Measurements from ENCODE around the gene CDX2.
"Not testable (repeated sequence)": the region's sequence is repeated elsewhere in the genome, so short reads cannot be mapped to it uniquely, and the experiment has no call there.

The CDX2 gene

GRCh38 chr13:27969082-27969865, at the start of gene CDX2:
TSS of gene CDX2 (minus strand) at chr13:27969315. CDS start at chr13:27969006, 309 bp downstream.
- Histone ChIP-seq H3K9ac (ENCODE audit: insufficient read length, low read depth) (no peak within 1 kb of the TSS), H3K9me3 (ENCODE audit: insufficient read depth, low read length) (no peaks in the 10 kb centered on the region), H3K4me1 (ENCODE audit: insufficient read depth, insufficient read length) (peaks cover 11% of the 10 kb centered on the region), H3K4me3 (ENCODE audit: insufficient read length, low read depth) (peak within 1 kb of the TSS; percentile 36), H3K36me3 (ENCODE audit: insufficient read depth, insufficient read length, low read length) (no peaks in the 10 kb centered on the region), H3K27me3 (ENCODE audit: insufficient read depth, insufficient read length) (peaks cover 97% of the 10 kb centered on the region)
- no peak for DNase-seq (ENCODE audit: low read depth, low spot score)
- no peak for TF ChIP-seq YY1 (IDR thresholded peaks at IDR 0.05; ENCODE audit: insufficient read depth, insufficient read length)
- TF ChIP-seq ZNF274 (IDR thresholded peaks at IDR 0.05; ENCODE audit: low read depth, low read length): no peak
- no peak for TF ChIP-seq SUZ12 (IDR thresholded peaks at IDR 0.05; ENCODE audit: extremely low read depth, insufficient read depth, insufficient read length)

- H3K9ac ChIP-seq (ENCODE audit: insufficient read length, low read depth): no peak overlapping the region
- no peaks in the 10 kb centered on the region for H3K4me1 ChIP-seq (ENCODE audit: insufficient read depth, insufficient read length)
- no peak overlapping the region for H3K4me3 ChIP-seq (ENCODE audit: insufficient read length, low read depth)
- TF ChIP-seq ZNF274 (IDR thresholded peaks at IDR 0.05; ENCODE audit: low read depth, low read length) (no peak), YY1 (IDR thresholded peaks at IDR 0.05; ENCODE audit: insufficient read depth, insufficient read length) (no peak), SUZ12 (IDR thresholded peaks at IDR 0.05; ENCODE audit: extremely low read depth, insufficient read depth, insufficient read length) (no peak)
- no peak for DNase-seq (ENCODE audit: low read depth, low spot score)
- no peaks in the 10 kb centered on the region for H3K36me3 ChIP-seq (ENCODE audit: insufficient read depth, insufficient read length, low read length)
- H3K9me3 ChIP-seq (ENCODE audit: insufficient read depth, low read length): no peaks in the 10 kb centered on the region
- H3K27me3 ChIP-seq (ENCODE audit: insufficient read depth, insufficient read length): no peaks in the 10 kb centered on the region
Measured at GRCh38 chr13:28014301-28014700, 45.2 kb upstream of the CDX2 start.

- Histone ChIP-seq H3K9me3 (ENCODE audit: insufficient read depth, low read length) (no peaks in the 10 kb centered on the region), H3K9ac (ENCODE audit: insufficient read length, low read depth) (no peak overlapping the region), H3K36me3 (ENCODE audit: insufficient read depth, insufficient read length, low read length) (no peaks in the 10 kb centered on the region), H3K4me1 (ENCODE audit: insufficient read depth, insufficient read length) (no peaks in the 10 kb centered on the region), H3K27me3 (ENCODE audit: insufficient read depth, insufficient read length) (no peaks in the 10 kb centered on the region), H3K4me3 (ENCODE audit: insufficient read length, low read depth) (no peak overlapping the region)
- DNase-seq (ENCODE audit: low read depth, low spot score): no peak
- TF ChIP-seq YY1 (IDR thresholded peaks at IDR 0.05; ENCODE audit: insufficient read depth, insufficient read length): no peak
- no peak for TF ChIP-seq SUZ12 (IDR thresholded peaks at IDR 0.05; ENCODE audit: extremely low read depth, insufficient read depth, insufficient read length)
- TF ChIP-seq ZNF274 (IDR thresholded peaks at IDR 0.05; ENCODE audit: low read depth, low read length): no peak
Measured at GRCh38 chr13:28013482-28013881, 44.4 kb upstream of the CDX2 start.

- Histone ChIP-seq H3K27me3 (ENCODE audit: insufficient read depth, insufficient read length) (no peaks in the 10 kb centered on the region), H3K4me3 (ENCODE audit: insufficient read length, low read depth) (no peak overlapping the region), H3K9ac (ENCODE audit: insufficient read length, low read depth) (no peak overlapping the region), H3K4me1 (ENCODE audit: insufficient read depth, insufficient read length) (no peaks in the 10 kb centered on the region), H3K9me3 (ENCODE audit: insufficient read depth, low read length) (no peaks in the 10 kb centered on the region), H3K36me3 (ENCODE audit: insufficient read depth, insufficient read length, low read length) (no peaks in the 10 kb centered on the region)
- DNase-seq (ENCODE audit: low read depth, low spot score): no peak
- TF ChIP-seq ZNF274 (IDR thresholded peaks at IDR 0.05; ENCODE audit: low read depth, low read length) (no peak), SUZ12 (IDR thresholded peaks at IDR 0.05; ENCODE audit: extremely low read depth, insufficient read depth, insufficient read length) (no peak), YY1 (IDR thresholded peaks at IDR 0.05; ENCODE audit: insufficient read depth, insufficient read length) (no peak)
Measured at GRCh38 chr13:28012896-28013295, 43.8 kb upstream of the CDX2 start.

GRCh38 chr13:28012383-28012782, 43.3 kb upstream of the CDX2 start:
- Histone ChIP-seq H3K27me3 (ENCODE audit: insufficient read depth, insufficient read length) (no peaks in the 10 kb centered on the region), H3K36me3 (ENCODE audit: insufficient read depth, insufficient read length, low read length) (no peaks in the 10 kb centered on the region), H3K9me3 (ENCODE audit: insufficient read depth, low read length) (no peaks in the 10 kb centered on the region), H3K9ac (ENCODE audit: insufficient read length, low read depth) (no peak overlapping the region), H3K4me1 (ENCODE audit: insufficient read depth, insufficient read length) (no peaks in the 10 kb centered on the region), H3K4me3 (ENCODE audit: insufficient read length, low read depth) (no peak overlapping the region)
- TF ChIP-seq SUZ12 (IDR thresholded peaks at IDR 0.05; ENCODE audit: extremely low read depth, insufficient read depth, insufficient read length) (no peak), YY1 (IDR thresholded peaks at IDR 0.05; ENCODE audit: insufficient read depth, insufficient read length) (no peak), ZNF274 (IDR thresholded peaks at IDR 0.05; ENCODE audit: low read depth, low read length) (no peak)
- no peak for DNase-seq (ENCODE audit: low read depth, low spot score)

- no peaks in the 10 kb centered on the region for H3K4me1 ChIP-seq (ENCODE audit: insufficient read depth, insufficient read length)
- H3K27me3 ChIP-seq (ENCODE audit: insufficient read depth, insufficient read length): no peaks in the 10 kb centered on the region
- H3K36me3 ChIP-seq (ENCODE audit: insufficient read depth, insufficient read length, low read length): no peaks in the 10 kb centered on the region
- no peak overlapping the region for H3K9ac ChIP-seq (ENCODE audit: insufficient read length, low read depth)
- TF ChIP-seq SUZ12 (IDR thresholded peaks at IDR 0.05; ENCODE audit: extremely low read depth, insufficient read depth, insufficient read length) (no peak), YY1 (IDR thresholded peaks at IDR 0.05; ENCODE audit: insufficient read depth, insufficient read length) (no peak), ZNF274 (IDR thresholded peaks at IDR 0.05; ENCODE audit: low read depth, low read length) (no peak)
- H3K4me3 ChIP-seq (ENCODE audit: insufficient read length, low read depth): no peak overlapping the region
- H3K9me3 ChIP-seq (ENCODE audit: insufficient read depth, low read length): no peaks in the 10 kb centered on the region
- DNase-seq (ENCODE audit: low read depth, low spot score): no peak
Measured at GRCh38 chr13:28010046-28010445, 40.9 kb upstream of the CDX2 start.

GRCh38 chr13:28005016-28005415, 35.9 kb upstream of the CDX2 start:
- not testable (repeated sequence) for DNase-seq (ENCODE audit: low read depth, low spot score); H3K4me1 ChIP-seq (ENCODE audit: insufficient read depth, insufficient read length); H3K9ac ChIP-seq (ENCODE audit: insufficient read length, low read depth); H3K4me3 ChIP-seq (ENCODE audit: insufficient read length, low read depth); H3K36me3 ChIP-seq (ENCODE audit: insufficient read depth, insufficient read length, low read length); H3K9me3 ChIP-seq (ENCODE audit: insufficient read depth, low read length); H3K27me3 ChIP-seq (ENCODE audit: insufficient read depth, insufficient read length)

All from NT2/D1 (cell line).